Adrenal gland (tissue), 12 donors: ENCODE data around the gene VENTX. TPM values are rescaled to one million over a fixed set of nuclear protein-coding genes. Genes with fewer than 3 reads are reported as not detected.
"Not testable (repeated sequence)": the region's sequence is repeated elsewhere in the genome, so short reads cannot be mapped to it uniquely, and the experiment has no call there.

Experiments
- DNase-seq, 7 donors: peaks; one replicate each; pipeline ENCODE4 v3.0.0-alpha.2; 2019 to 2020
- H3K27ac ChIP-seq, 5 donors: fragments of 200-600 bp; sonication (generic) in 4 of 5; 1 replicate in 3 of 5; 2 replicates in 2 of 5; pipeline versions ENCODE4 v1.5.1 to v1.8.0; 2016 to 2020; ENCODE audit warnings: mild to moderate bottlenecking in 1 of 5
- H3K27me3 ChIP-seq: fragments of 200-600 bp; 2 replicates; pipeline ENCODE4 v1.8.0; 2021
- H3K36me3 ChIP-seq, 2 donors: fragments of 200-600 bp; replicated peaks in 1 of 2; 1 replicate in 1 of 2; 2 replicates in 1 of 2; pipeline versions ENCODE4 v1.5.1 to v1.8.0; 2018 to 2022
- H3K4me1 ChIP-seq, 2 donors: fragments of 200-600 bp; replicated peaks in 1 of 2; 1 replicate in 1 of 2; 2 replicates in 1 of 2; pipeline versions ENCODE4 v1.5.1 to v1.8.0; 2018 to 2021
- H3K4me3 ChIP-seq, 4 donors: fragments of 200-600 bp; sonication (generic) in 3 of 4; one replicate each; pipeline ENCODE4 v1.5.1; 2016 to 2018
- H3K9me3 ChIP-seq, 3 donors: fragments of 200-600 bp; sonication (generic) in 1 of 3; replicated peaks in 1 of 3; 1 replicate in 2 of 3; 2 replicates in 1 of 3; pipeline versions ENCODE4 v1.5.1 to v1.8.0; 2016 to 2021
- CTCF ChIP-seq, 6 experiments: fragments of 450-650 bp in 4 of 6; fragments of 200-600 bp in 2 of 6; sonication (generic) in 1 of 6; IDR thresholded peaks; 1 replicate in 5 of 6; 2 replicates in 1 of 6; pipeline versions ENCODE4 v1.5.1 to v1.8.0; 2016 to 2021; ENCODE audit warnings: antibody characterized with exemption in 6 of 6, mild to moderate bottlenecking in 2 of 6, moderate library complexity in 1 of 6
- POLR2A ChIP-seq, 2 donors: fragments of 450-650 bp; IDR thresholded peaks; one replicate each; pipeline ENCODE4 v1.6.1; 2017; ENCODE audit warnings: antibody characterized with exemption in 2 of 2, mild to moderate bottlenecking in 2 of 2, moderate library complexity in 1 of 2
- WGBS, 4 donors: extraction: QIAGEN DNeasy Blood & Tissue Kit in 2 of 4; methylation state at CpG; one replicate each; pipeline versions ENCODE4 v1.1.5 to v1.1.7; 2013 to 2017; 5-methylcytosine and 5-hydroxymethylcytosine counted together
- intact Hi-C, 2 donors: fragments of 100-400 bp; cut with DNase I; formaldehyde crosslinking; loops; one replicate each; pipeline versions ENCODE4 v1.14.1 to v1.15.0; 2022 to 2023
- polyA plus RNA-seq, 3 donors: library from polyadenylated mRNA; stranded (reverse); fragments of 200-250 nt in 2 of 3; fragments of 350-450 nt in 1 of 3; fragmentation: Illumina TruSeq in 1 of 3; extraction: RNeasy Lipid Tissue Mini Kit (QIAGEN cat#74804) in 1 of 3; gene quantifications; one replicate each; pipeline ENCODE4 v1.2.3, GENCODE V29; 2013 to 2014
- total RNA-seq, 9 donors: library from RNA; depleted of rRNA in 4 of 9; stranded (reverse); fragments of >200 nt in 4 of 9; fragments of 120-200 nt in 1 of 9; fragmentation: NEBNext Ultra II Directional in 1 of 9; extraction: Animal tissue kit (Norgen Biotek cat#: 25700) in 1 of 9; gene quantifications; one replicate each; pipeline versions ENCODE4 v1.1.0 to v1.2.4, GENCODE V29; 2013 to 2023
- donor health status: healthy with polysubstance abuse.
- donor health status: Bipolar disorder and iron deficiency.
- donor health status: DM: yes; HTN: yes; CAD: no.
- donor health status: DM: no; HTN: no; CAD: no.
- donor health status: DM: no; HTN: no; CAD: no.
- donor health status: DM: yes; HTN: yes; CAD: no.

The VENTX gene
- total and polyA plus RNA-seq, 12 donors = 0.06 to 4.4 (median 1.4) TPM

GRCh38 chr10:133263674-133264073, 26.0 kb downstream of the VENTX start:
- Histone ChIP-seq H3K9me3 (no peaks in the 10 kb centered on the region), H3K36me3 (no peaks in the 10 kb centered on the region), H3K27ac (no peak overlapping the region), H3K27me3 (no peaks in the 10 kb centered on the region), H3K4me1 (peaks cover 8 to 26% of the 10 kb centered on the region in 2 donors), H3K4me3 (no peak overlapping the region)
- intact Hi-C loops = no loop called here
- DNase-seq = no peak
- 84 to 90% (median 86%) methylated on average over 9 to 10 of the region's 10 CpGs for WGBS, 4 donors
- TF ChIP-seq CTCF (IDR thresholded peaks at IDR 0.05) (no peak), POLR2A (IDR thresholded peaks at IDR 0.05) (no peak)

- H3K27me3 ChIP-seq = no peaks in the 10 kb centered on the region
- DNase-seq = no peak
- 65 to 83% (median 71%) methylated on average over 9 of the region's 9 CpGs for WGBS, 4 donors
- TF ChIP-seq CTCF (IDR thresholded peaks at IDR 0.05) (no peak), POLR2A (IDR thresholded peaks at IDR 0.05) (no peak)
- no peaks in the 10 kb centered on the region for H3K9me3 ChIP-seq
- H3K36me3 ChIP-seq = no peaks in the 10 kb centered on the region
- no peak overlapping the region for H3K27ac ChIP-seq
- H3K4me3 ChIP-seq = no peak overlapping the region
- intact Hi-C loops = no loop called here
- H3K4me1 ChIP-seq = peaks cover 6 to 20% of the 10 kb centered on the region in 2 donors
Observed at GRCh38 chr10:133264461-133264860, 26.8 kb downstream of the VENTX start.

GRCh38 chr10:133265052-133265451, 27.4 kb downstream of the VENTX start:
- H3K9me3 ChIP-seq, H3K4me3 ChIP-seq, H3K36me3 ChIP-seq, DNase-seq, H3K27ac ChIP-seq, intact Hi-C loops, H3K27me3 ChIP-seq: not testable (repeated sequence)
- WGBS, 4 donors = 75 to 88% (median 83%) methylated on average over 8 to 10 of the region's 10 CpGs
- peaks cover 0 to 14% of the 10 kb centered on the region in 2 donors for H3K4me1 ChIP-seq

- intact Hi-C loops = no loop called here
- TF ChIP-seq CTCF (IDR thresholded peaks at IDR 0.05) (no peak), POLR2A (IDR thresholded peaks at IDR 0.05) (no peak)
- H3K4me1 ChIP-seq = peaks cover 0 to 7% of the 10 kb centered on the region in 2 donors
- H3K36me3 ChIP-seq = no peaks in the 10 kb centered on the region
- DNase-seq = no peak
- no peaks in the 10 kb centered on the region for H3K27me3 ChIP-seq
- no peaks in the 10 kb centered on the region for H3K9me3 ChIP-seq
- H3K4me3 ChIP-seq = no peak overlapping the region
- 89 to 96% (median 94%) methylated on average over 16 to 21 of the region's 21 CpGs for WGBS, 4 donors
- H3K27ac ChIP-seq = no peak overlapping the region
Observed at GRCh38 chr10:133266056-133266795, 28.6 kb downstream of the VENTX start.

- Histone ChIP-seq H3K4me3 (no peak overlapping the region), H3K27me3 (no peaks in the 10 kb centered on the region), H3K9me3 (no peaks in the 10 kb centered on the region), H3K4me1 (peaks cover 0 to 3% of the 10 kb centered on the region in 2 donors), H3K36me3 (no peaks in the 10 kb centered on the region), H3K27ac (no peak overlapping the region)
- TF ChIP-seq CTCF (IDR thresholded peaks at IDR 0.05) (no peak), POLR2A (IDR thresholded peaks at IDR 0.05) (no peak)
- intact Hi-C loops = no loop called here
- 60 to 97% (median 84%) methylated on average over 1 to 14 of the region's 14 CpGs for WGBS, 4 donors
- DNase-seq = no peak
Observed at GRCh38 chr10:133267293-133267692, 29.6 kb downstream of the VENTX start.
